Astrocyte of the spinal cord (primary cell): ENCODE measurements around the gene GLUD1.
A peak's percentile ranks its signal among the peaks of the same experiment; 100 is the strongest.
"Not testable (repeated sequence)": the region's sequence is repeated elsewhere in the genome, so short reads cannot be mapped to it uniquely, and the experiment has no call there.

Experiments used
- DNase-seq: peaks from one replicate; pipeline ENCODE4 v3.0.0; 2011; ENCODE audit warnings: low read depth, low spot score
- H3K4me3 ChIP-seq: 2 replicates; pipeline ENCODE4 v1.5.1; 2011; ENCODE audit warnings: low read depth, mild to moderate bottlenecking, low read length, moderate library complexity
- CTCF ChIP-seq: IDR thresholded peaks from 2 replicates; pipeline ENCODE4 v1.5.1; 2012; ENCODE audit warnings: low read depth, mild to moderate bottlenecking, low read length, inconsistent platforms
- in situ Hi-C: cut with HindIII; loops from 2 replicates; pipeline ENCODE4 v1.10.0; 2017; ENCODE audit warnings: low sequenced_read_pairs

GLUD1 gene

GRCh38 chr10:87105446-87106124, 10.9 kb upstream of the GLUD1 start:
- no peak for TF ChIP-seq CTCF
- no peak for DNase-seq
- in situ Hi-C loops, result no loop called here
- H3K4me3 ChIP-seq, result no peak overlapping the region

GRCh38 chr10:87104727-87105126, 10.1 kb upstream of the GLUD1 start:
- in situ Hi-C loops, H3K4me3 ChIP-seq, DNase-seq: not testable (repeated sequence)

GRCh38 chr10:87101996-87102395, 7.4 kb upstream of the GLUD1 start:
- in situ Hi-C loops, result no loop called here
- no peak for TF ChIP-seq CTCF
- H3K4me3 ChIP-seq, result no peak overlapping the region
- DNase-seq, result no peak

GRCh38 chr10:87095236-87095945, 748 bp upstream of the GLUD1 start:
- peak overlapping the region; percentile 60 for H3K4me3 ChIP-seq
- peak; percentile 86 for DNase-seq
- in situ Hi-C loops, result no loop called here
- no peak for TF ChIP-seq CTCF

GRCh38 chr10:87093632-87094372, 841 bp downstream of the GLUD1 start:
- no peak for TF ChIP-seq CTCF
- in situ Hi-C loops, result no loop called here
- DNase-seq, result peak; percentile 52
- H3K4me3 ChIP-seq, result peak overlapping the region; percentile 81

- peak overlapping the region; percentile 81 for H3K4me3 ChIP-seq
- no peak for TF ChIP-seq CTCF
- in situ Hi-C loops, result no loop called here
- DNase-seq, result peak; percentile 62
These were observed 1.6 kb downstream of the GLUD1 start for GRCh38 chr10:87092861-87093631.
